HG03045 (cell line): ENCODE results near the gene TNNI3K.

Experiments
- ATAC-seq: cut with Tn5 transposase; IDR thresholded peaks from one replicate; pipeline ENCODE4 v1.9.1; 2021; ENCODE audit warnings: mild to moderate bottlenecking, moderate library complexity; ENCODE audit not compliant: unreplicated experiment

Gene TNNI3K

GRCh38 chr1:74481607-74482006, 246.4 kb downstream of the TNNI3K start:
- no peak for ATAC-seq

DNA sequence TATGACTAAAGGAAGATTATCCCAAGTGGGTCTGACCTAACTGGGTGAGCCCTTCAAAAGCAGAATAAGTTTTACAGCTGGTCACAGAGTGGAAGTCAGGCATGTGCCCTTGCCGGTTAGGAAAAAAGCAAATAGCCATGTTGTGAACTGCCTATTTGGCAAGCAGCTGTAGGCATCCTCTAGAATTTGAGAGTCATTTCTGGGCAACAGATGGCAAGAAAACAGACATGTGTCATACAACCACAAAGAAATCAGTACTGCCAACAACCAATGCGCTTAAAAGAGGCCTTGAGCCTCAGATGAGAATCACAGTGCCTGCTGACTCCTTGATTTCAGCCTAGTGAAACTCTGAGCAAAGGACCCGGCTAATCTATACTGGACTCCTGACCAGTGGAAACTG, 250.4 kb downstream of the TNNI3K start:
- no peak for ATAC-seq

- no peak for ATAC-seq
These were observed 250.8 kb downstream of the TNNI3K start for GRCh38 chr1:74486036-74486435.

- no peak for ATAC-seq
These were observed 261.5 kb downstream of the TNNI3K start for GRCh38 chr1:74496669-74497068.

- no peak for ATAC-seq
These were observed 263.7 kb downstream of the TNNI3K start for GRCh38 chr1:74498901-74499300.

DNA sequence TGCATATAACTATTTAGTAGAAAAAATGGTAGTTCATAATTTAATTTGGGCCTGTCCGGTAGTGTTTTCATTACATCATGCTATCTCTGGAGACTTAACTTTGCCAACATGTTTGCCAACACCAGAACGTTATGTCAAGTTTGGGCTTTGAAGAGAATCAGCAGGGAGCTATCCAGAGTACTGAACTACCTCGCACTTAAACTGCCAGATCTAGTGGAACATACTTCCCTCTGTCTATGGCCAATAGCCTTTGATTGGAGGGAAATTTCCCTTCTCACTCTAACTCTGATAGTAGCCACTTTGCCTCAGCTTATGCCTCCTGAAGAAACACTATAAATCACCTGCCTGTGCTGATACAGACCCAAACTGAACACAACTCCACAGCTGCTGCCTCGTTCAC, 267.2 kb downstream of the TNNI3K start:
- no peak for ATAC-seq

DNA sequence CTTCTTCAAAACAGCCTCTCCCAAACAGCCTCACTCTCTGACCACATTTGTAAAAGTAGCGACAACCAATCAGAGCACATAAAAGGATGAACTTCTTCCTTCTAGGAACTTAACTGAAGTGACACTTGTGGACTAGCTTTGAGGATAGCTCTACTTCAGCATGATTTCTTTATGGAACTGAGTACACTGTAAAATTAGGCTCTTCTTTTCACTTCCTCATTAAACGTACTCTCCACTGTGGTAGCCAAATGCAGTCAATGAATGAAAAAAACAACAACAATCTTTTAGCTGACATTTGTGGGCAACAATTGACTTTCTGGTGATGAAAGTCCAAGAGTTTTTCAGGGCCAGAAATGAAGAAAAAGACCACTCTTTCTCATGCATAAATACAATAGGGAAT, 267.7 kb downstream of the TNNI3K start:
- ATAC-seq = no peak

DNA sequence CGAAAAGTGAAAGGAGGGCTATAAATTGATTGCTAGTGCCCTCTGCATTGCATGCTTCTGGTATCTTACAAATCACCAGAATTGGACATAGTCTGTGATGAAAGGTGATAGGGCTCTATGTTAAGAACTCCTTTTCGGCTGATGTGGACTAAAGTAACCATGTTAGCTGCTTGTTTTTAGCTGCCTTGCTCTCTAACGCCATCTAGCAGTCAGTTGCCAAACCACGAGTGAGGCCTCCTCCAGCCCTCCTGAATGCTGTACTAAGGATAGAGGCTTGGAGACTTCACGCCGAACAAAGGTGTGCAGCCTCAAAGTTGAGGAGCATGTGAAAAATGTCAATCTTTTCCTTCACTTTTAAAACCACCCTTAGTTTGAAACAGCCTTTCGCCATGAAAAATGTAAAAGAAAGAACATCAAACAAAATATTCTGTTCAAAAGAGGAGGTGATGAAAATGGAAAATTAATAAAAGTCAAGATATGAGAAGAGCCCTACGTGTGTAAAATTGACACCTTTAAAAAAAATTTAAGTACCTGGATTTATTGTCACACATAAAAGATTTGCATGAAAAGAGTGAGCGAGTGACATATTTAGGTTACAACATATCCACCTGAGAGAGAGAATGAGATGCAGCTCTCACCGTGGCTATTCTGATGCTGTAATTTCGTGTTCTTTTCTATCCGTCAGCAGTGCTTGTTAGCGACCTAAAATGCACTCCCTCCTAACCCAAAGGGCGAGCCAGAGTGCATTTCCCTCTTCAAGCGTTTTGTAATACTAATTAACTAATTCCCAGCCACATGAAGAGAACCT, 269.1 kb downstream of the TNNI3K start:
- ATAC-seq = peak; percentile 86

DNA sequence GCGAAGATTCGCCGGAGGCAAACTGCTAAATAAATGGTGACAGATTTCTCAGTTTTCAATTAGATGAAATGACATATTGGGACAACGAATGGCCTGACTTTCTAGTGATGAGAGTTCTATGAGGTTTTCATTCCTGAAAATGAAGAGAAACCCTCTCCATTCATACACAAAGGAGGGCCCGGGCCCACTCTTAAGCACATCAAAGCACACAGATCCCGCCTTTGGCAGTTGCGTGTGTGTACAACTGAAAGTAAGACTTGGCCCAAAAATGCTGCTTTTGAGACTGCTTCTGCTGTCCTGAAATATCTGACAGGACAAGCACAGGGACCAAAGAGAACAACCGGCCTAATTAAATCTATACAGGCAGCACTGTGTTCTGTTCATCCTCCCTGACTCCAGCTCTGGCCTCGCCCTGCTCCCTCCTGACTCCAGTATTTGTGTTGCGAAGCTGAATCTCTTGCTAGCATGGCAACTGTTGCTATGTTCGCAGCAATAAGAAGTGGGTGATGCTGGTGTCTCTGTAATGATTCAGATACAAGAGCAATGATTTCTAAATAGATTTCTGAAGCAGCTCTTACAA, 269.8 kb downstream of the TNNI3K start:
- no peak for ATAC-seq

GRCh38 chr1:74505928-74506710, 270.9 kb downstream of the TNNI3K start:
- no peak for ATAC-seq

- ATAC-seq = no peak
These were observed 273.3 kb downstream of the TNNI3K start for GRCh38 chr1:74508449-74508848.

- no peak for ATAC-seq
These were observed 277.2 kb downstream of the TNNI3K start, which contains the start of gene LRRC53 for GRCh38 chr1:74512170-74512915. LRRC53 (minus strand) TSS chr1:74512611; CDS start chr1:74483349, 29,262 bp downstream.

- ATAC-seq = no peak
These were observed 278.5 kb downstream of the TNNI3K start for GRCh38 chr1:74513411-74514300.

DNA sequence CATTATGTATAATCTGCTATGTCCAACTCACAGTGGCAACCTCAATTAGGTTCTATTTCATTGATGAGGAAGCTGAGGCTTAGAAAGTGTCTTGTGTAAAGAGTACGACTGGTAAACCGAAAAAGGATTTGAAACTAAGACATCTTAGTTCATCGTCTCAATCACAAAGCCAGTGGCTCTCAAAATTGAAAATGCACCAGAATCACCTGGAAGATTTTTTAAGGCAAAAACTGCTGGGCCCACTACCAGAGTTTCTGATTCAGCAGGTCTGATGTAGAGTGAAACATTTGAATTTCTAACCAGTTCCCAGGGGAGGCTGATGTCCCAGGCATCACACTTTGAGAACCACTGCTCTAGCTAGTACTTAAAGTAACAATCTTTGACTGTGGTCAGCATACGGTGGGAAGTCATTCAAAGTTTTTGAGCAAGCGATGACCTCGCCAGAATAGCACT, 282.4 kb downstream of the TNNI3K start:
- no peak for ATAC-seq

- no peak for ATAC-seq
These were observed 287.0 kb downstream of the TNNI3K start for GRCh38 chr1:74522148-74522547.

- ATAC-seq = no peak
These were observed 288.8 kb downstream of the TNNI3K start for GRCh38 chr1:74523873-74524480.

- no peak for ATAC-seq
These were observed 291.5 kb downstream of the TNNI3K start for GRCh38 chr1:74526708-74527107.

DNA sequence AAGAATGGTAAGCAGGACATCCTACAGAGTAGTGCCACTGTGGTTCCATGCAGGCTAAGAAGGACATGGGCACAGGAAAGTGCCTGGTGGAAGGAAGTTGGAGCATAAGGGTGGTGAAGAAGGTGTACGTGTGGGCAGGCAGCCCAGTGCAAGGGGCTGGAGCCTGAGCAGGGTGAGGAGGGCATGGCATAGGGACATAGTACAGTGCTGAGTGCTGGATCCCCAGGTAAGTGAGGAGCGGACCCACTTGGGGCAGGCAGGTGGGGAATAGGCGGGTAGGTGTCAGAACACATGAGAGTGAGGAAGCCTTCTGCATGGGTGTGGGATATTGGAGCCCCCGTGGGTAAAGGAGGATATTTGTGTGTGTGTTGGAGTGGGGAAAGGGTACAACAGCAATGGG, 292.9 kb downstream of the TNNI3K start:
- ATAC-seq = no peak

- no peak for ATAC-seq
These were observed 295.7 kb downstream of the TNNI3K start for GRCh38 chr1:74530892-74531291.

DNA sequence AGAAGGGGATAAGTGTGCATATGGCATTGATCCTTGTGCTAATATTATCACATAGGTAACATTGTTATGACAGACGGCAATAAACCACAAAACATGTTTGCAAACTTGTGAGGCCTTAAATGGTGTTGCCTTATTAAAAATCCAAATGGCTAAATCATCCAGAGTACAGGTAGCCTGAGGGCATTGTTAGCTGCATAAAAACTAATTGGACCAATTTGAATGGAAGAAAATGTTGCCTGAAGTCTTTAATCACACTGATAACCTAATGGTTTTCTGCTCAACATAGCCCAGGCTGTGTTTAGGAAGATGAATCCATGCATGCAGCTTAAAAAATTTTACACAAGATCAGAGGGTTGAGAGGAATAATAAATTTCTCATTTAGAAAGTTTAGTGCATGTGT, 296.6 kb downstream of the TNNI3K start:
- no peak for ATAC-seq
